Dermis blood vessel endothelial cell (primary cell): ENCODE data around the gene STARD5. TPM values are rescaled to one million over a fixed set of nuclear protein-coding genes. Genes with fewer than 3 reads are reported as not detected.

Source experiments
- DNase-seq: peaks from one replicate; pipeline ENCODE4 v3.0.0; 2010
- total RNA-seq: library from RNA; depleted of rRNA; stranded (reverse); fragments of >200 nt; gene quantifications from 2 replicates; pipeline ENCODE4 v1.2.3, GENCODE V29; 2014

The STARD5 gene
- total RNA-seq, 1 donor from 2014 or later = 2.6 TPM

GRCh38 chr15:81292523-81293001 is 31.4 kb downstream of the STARD5 start:
- DNase-seq = no peak

- no peak for DNase-seq
Observed at GRCh38 chr15:81291916-81292522, 31.9 kb downstream of the STARD5 start.

DNA sequence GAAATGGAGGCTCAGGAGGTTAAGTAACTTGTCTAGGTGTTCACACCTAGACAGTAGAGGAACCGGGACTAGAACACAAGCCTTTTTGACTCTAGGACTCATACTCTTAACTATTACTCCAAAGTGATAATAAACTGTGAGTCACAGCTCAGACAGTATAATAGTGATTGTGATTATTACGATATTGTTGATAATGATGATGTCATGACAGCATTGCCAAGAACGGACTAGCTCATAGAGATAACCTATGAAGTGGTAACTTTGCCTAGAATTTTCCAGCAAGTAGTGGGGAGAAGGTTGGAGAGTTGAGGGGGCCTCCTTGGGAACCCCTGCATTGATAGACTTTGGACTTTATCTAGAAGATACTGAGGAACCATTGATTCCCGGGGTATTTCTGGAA is 34.0 kb downstream of the STARD5 start:
- DNase-seq = no peak

DNA sequence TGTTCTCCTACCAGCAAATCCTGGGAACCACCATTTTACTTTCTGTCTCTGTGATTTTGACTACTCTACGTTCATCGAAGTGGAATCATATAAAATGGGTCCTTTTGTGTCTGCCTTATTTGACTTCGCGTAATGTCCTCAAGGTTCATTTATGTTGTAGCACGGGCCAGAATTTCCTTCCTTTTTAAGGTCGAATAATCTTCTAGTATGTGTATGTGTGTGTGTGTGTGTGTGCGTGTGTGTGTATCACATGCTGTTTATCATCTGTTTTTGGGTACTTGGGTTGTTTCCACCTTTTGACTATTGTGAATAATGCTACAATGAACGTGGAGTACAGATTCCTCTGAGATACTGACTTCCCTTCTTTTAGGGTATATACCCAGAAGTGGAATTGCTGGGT is 35.3 kb downstream of the STARD5 start:
- DNase-seq = no peak

GRCh38 chr15:81288040-81288439 is 35.9 kb downstream of the STARD5 start:
- DNase-seq = no peak

DNA sequence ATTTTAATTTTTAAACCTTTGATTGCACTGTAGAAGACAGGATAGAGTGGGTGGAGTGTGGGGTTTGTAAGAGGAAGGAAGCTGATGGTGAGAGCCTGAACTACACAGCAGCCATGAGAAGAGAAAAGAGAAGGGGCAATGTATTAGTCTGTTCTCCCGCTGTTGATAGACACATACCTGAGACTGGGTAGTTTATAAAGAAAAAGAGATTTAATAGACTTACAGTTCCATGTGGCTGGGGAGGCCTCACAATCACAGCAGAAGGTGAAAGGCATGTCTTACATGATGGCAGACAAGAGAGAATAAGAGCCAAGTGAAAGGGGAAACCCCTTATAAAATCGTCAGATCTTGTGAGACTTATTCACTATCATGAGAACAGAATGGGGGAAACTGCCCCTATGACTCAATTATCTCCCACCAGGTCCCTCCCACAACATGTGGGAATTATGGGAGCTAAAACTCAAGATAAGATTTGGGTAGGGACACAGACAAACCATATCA is 37.3 kb downstream of the STARD5 start:
- no peak for DNase-seq

- no peak for DNase-seq
Observed at GRCh38 chr15:81285461-81285860, 38.5 kb downstream of the STARD5 start.

GRCh38 chr15:81284256-81285031 is 39.5 kb downstream of the STARD5 start:
- no peak for DNase-seq

DNA sequence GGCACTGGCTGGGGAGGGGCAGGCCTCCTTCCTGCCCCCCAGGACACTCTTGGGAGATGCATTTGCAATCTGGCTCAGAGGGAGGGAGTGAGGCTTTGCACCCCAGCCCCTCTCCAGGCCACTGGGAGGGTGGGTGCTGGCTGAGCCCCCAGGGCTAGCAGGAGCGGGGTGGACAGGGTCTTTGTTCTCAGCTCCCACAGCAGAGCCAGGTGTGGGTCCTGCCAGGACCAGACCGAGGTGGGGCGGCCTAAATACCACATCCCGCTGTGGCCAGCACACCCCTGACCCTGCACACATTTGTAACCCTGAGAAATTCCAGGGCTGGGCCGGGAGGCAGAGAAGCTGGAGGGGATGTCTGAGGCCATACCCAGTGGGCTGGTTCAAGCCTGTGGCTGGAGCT is 41.0 kb downstream of the STARD5 start:
- DNase-seq = no peak

DNA sequence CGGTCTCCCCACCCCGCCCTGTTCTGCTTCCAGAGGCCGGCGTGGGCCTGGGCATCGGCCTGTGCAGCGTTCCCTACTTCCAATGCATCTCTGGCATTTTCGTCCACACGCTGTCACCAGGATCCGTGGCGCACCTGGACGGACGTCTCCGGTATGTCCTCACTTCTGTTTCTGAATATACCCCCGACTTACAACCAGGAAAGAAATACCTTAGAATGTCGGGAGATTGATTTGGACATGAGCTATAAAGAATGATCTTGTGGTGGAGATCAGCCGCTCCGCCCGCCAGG is 41.4 kb downstream of the STARD5 start:
- no peak for DNase-seq

DNA sequence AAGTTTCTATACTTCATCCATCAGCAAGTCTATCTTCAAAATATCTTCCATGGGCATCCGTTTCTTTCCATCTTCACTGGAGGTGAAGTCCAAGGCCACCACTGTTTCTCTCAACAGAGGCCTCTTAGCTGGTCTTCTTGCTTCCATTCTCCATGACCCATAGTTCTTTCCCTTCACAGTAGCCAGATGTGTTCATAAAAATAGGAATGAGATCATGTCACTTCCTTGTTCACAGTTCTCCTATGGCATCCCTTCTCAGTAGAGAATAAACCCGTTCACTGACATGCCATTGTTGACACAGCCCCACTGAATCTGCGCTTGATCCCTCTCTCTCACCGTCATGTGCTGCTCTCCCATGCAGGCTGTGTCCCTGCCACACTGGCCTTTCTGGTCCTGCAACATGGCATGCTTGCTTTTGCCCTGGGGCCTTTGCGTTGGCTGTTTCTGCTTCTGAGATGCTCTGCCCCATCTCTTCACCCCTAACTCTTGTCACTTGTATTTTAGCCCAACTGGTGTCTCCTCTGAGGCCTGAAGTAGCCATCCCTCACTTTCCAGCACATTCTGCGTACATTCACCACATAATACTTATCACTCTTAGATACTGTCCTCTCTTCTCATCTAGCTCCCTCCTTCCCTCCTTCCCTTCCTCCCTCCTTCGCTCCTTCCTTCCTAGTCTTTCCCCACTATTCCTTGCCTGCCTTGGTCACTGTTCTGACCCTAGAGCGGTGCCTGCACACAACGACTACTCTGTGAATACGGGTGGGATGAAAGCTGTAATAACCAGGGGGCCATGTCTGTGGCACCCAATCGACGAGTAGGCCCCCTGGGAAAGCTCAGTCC is 42.0 kb downstream of the STARD5 start:
- no peak for DNase-seq

GRCh38 chr15:81281456-81281735 is 42.5 kb downstream of the STARD5 start:
- DNase-seq = no peak

- DNase-seq = no peak
Observed at GRCh38 chr15:81280696-81281455, 43.1 kb downstream of the STARD5 start.

DNA sequence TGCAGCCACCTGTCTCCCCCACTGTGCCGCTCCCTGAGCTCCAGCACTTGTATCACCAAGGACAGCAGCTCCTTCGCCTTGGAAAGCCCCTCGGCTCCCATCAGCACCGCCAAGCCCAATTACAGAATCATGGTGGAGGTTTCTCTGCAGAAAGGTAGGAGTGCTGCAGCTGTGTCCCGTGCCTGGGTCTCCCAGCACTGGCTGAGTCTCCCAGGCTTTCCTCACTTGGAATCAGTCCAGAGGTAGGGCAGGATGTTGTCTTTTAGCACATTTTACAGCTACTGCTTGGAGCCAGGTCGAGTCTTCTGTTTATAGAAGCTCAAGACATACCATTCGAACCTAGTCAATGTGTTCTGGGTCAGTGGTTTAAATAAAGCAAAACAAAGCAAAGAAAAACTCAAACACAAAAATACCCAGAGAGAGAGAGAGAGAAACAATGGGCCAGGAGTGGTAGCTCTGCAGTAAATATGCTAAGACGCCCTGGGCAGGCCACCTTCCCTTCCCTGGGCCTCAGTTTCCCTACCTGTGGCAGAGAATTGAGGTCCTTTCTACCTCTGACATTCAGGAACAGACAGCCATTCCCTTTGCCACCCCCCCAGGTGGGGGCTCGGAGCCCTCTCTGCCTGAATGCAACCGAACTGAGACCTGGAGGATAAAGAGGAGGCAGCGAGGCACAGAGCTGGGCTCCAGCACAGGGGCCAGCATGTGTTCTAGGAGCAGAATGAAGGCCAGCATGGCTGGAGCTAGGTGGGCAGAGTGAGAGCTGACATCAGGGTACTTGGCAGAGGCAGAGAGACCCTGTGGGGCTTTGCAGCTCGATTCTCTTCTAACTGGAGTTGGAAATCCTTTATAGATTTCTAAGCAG is 44.1 kb downstream of the STARD5 start:
- no peak for DNase-seq

GRCh38 chr15:81278306-81279029 is 45.5 kb downstream of the STARD5 start:
- no peak for DNase-seq

DNA sequence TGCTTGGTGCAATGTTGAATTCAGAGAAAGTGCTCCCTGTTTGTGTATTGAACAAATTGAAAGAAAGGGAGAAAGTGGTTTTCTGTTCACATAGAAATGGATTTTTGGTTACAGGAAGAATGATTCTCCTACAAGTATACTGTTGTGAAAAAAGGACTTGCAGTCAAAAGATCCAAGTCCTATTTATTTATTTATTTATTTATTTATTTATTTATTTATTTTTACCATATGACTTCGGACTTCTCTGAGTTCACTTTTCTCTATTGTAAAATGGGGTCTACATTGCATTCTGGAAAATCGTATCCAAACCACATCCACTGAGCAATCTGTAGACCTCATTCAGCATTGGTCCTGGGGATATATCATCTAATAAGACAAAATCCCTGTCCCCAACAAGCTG is 46.1 kb downstream of the STARD5 start:
- DNase-seq = no peak

- no peak for DNase-seq
Observed at GRCh38 chr15:81276967-81277366, 47.0 kb downstream of the STARD5 start.

- DNase-seq = no peak
Observed at GRCh38 chr15:81275711-81276392, 48.1 kb downstream of the STARD5 start.

GRCh38 chr15:81274931-81275707 is 48.8 kb downstream of the STARD5 start:
- peak; percentile 89 for DNase-seq

GRCh38 chr15:81274255-81274654 is 49.7 kb downstream of the STARD5 start:
- no peak for DNase-seq
